NB4 (cell line): ENCODE measurements around the gene HOMEZ.

Experiments
- DNase-seq: peaks from one replicate; pipeline ENCODE4 v3.0.0; 2010; ENCODE audit warnings: low read depth
- H3K4me3 ChIP-seq: one replicate; pipeline ENCODE4 v1.5.1; 2011; ENCODE audit warnings: mild to moderate bottlenecking, low read depth, low read length, moderate library complexity
- CTCF ChIP-seq: IDR thresholded peaks from one replicate; pipeline ENCODE4 v1.5.1; 2012; ENCODE audit warnings: low read depth, low read length
- MAX ChIP-seq: IDR thresholded peaks from 2 replicates; pipeline ENCODE4 v1.6.1; 2011; ENCODE audit warnings: low read depth, low read length
- MYC ChIP-seq: IDR thresholded peaks from 2 replicates; pipeline ENCODE4 v1.6.1; 2011; ENCODE audit warnings: low read depth, low read length
- POLR2A ChIP-seq: IDR thresholded peaks from 2 replicates; pipeline ENCODE4 v1.6.1; 2011; ENCODE audit warnings: mild to moderate bottlenecking; ENCODE audit not compliant: insufficient read length; ENCODE audit errors: extremely low read depth

The HOMEZ gene

GRCh38 chr14:23324993-23325392 is 39.1 kb upstream of the HOMEZ start:
- DNase-seq: no peak
- no peak overlapping the region for H3K4me3 ChIP-seq
- TF ChIP-seq MAX (no peak), POLR2A (no peak), CTCF (no peak), MYC (no peak)

GRCh38 chr14:23324455-23324846 is 38.5 kb upstream of the HOMEZ start:
- DNase-seq: no peak
- TF ChIP-seq MYC: no peak
- no peak for TF ChIP-seq MAX
- TF ChIP-seq CTCF: no peak
- no peak for TF ChIP-seq POLR2A
- no peak overlapping the region for H3K4me3 ChIP-seq

GRCh38 chr14:23323838-23324454 is 38.0 kb upstream of the HOMEZ start:
- no peak for DNase-seq
- H3K4me3 ChIP-seq: no peak overlapping the region
- TF ChIP-seq POLR2A (no peak), MAX (no peak)

- TF ChIP-seq MAX: no peak
- TF ChIP-seq MYC: no peak
- no peak for TF ChIP-seq POLR2A
- TF ChIP-seq CTCF: no peak
- H3K4me3 ChIP-seq: peak overlapping the region; percentile 99
- DNase-seq: no peak
Measured at GRCh38 chr14:23322568-23323517, 36.9 kb upstream of the HOMEZ start.

- TF ChIP-seq MYC: peak; percentile 18
- TF ChIP-seq CTCF: no peak
- H3K4me3 ChIP-seq: peak overlapping the region; percentile 99
- DNase-seq: peak; percentile 60
Measured at GRCh38 chr14:23321572-23322547, 35.9 kb upstream of the HOMEZ start.
